ENCODE data around the gene FABP7.
"Not testable (repeated sequence)": the region's sequence is repeated elsewhere in the genome, so short reads cannot be mapped to it uniquely, and the experiment has no call there.

Gene FABP7

DNA sequence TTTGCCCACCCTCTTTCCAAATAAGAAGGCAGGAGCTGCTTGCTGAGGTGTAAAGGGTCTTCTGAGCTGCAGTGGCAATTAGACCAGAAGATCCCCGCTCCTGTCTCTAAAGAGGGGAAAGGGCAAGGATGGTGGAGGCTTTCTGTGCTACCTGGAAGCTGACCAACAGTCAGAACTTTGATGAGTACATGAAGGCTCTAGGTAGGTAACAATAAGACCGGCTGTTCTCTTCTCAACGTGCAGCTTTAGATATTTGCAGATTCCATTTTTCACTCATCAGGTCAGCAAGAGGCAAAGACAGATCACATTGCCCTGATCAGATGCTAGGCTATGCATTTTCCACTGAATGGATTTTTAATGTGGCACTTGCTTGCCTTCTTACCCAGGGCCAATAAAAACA, at the start of gene FABP7:
FABP7 (plus strand) TSS at position 50 of the 400 bp plus-strand sequence; CDS start at position 129, 79 bp downstream.
- DNase-seq (ENCODE audit: low read depth): no peak

DNA sequence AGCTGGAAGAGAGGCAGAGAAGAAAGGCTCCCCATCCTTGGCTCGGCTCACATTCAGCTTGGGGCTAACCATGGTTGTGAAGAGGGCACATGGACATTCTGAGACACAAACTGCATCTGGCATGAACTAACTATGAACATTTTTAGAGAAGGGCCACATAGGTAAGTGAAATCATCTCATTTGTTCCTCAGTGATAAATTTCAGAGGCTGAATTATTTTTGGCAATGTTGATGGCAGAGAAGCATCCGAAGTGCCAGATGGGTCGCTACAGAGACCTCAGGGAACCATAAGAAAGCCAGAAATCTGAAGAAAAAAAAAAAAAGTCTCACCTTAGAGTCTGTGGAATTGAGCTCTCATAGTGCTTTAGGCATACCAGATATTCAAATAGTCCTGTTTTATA, 49.2 kb upstream of the FABP7 start:
- DNase-seq (ENCODE audit: low read depth): no peak

DNA sequence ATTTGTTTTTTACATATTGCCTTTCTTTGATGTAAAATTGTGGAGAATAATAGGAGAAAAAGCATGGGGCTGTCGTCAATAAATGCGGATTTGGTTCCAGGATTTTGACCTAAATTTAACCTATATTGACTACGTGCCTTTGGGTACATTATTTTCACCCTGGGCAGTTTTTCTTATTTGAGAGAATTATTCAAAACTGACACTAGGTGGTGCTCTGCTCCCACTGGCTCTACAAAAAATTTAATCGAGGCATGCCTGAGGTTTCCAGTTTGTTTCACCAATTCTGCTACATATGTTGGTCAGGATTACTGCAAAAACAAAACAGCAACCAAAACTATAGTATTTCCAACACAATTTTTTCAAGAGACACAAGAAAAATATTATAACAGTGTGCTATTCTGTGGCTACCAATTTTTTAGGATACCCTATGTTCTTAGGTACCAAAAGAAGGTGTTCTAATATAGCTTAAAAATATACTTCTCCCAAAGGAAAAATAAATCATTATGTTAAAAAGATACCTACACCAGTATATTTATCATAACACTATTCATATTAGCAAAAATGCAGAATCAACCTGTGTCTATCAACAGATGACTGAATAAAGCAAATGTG, 48.6 kb upstream of the FABP7 start:
- DNase-seq (ENCODE audit: low read depth): no peak

DNA sequence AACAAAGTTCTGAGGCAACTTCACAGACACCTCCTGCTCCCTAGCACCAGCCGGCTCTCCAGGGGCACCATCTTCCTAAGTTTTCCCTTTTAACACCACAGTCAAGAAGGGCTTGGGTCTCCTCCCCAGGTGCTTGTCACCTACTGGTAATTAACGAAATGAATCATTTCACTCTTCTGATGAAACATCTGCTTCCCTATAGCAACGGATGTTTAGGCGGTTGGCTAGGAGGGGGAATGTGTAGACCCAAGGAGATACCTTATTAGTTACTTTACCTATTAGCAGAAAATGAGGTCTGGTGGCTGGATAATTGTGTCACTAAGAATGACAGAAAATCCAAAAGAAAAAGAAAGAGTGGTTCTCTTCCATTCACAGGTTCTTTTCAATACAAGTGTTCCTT, 46.3 kb upstream of the FABP7 start:
- DNase-seq (ENCODE audit: low read depth): no peak

- no peak for DNase-seq (ENCODE audit: low read depth)
Observed at GRCh38 chr6:122734529-122735395, 44.8 kb upstream of the FABP7 start.

DNA sequence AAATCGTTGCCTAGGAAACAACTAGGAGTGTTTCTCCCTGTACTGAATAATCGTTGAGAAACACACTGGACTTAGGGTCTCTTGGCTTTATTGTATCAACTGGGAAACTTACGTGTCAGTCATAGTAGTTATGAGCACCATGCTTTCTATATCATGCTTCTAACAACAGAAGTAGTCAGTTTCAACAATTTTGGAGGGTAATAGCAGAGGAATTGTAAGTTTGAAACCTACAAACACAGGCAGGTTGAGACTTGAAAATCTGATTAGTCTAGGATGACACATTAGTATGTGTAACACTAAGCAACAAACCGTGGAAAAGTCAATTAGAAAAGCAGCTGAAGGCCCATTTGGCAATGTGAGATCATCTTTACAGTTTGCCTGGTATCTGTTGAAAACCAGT, 43.9 kb upstream of the FABP7 start:
- DNase-seq (ENCODE audit: low read depth): no peak

- no peak for DNase-seq (ENCODE audit: low read depth)
Observed at GRCh38 chr6:122736163-122736562, 43.4 kb upstream of the FABP7 start.

DNA sequence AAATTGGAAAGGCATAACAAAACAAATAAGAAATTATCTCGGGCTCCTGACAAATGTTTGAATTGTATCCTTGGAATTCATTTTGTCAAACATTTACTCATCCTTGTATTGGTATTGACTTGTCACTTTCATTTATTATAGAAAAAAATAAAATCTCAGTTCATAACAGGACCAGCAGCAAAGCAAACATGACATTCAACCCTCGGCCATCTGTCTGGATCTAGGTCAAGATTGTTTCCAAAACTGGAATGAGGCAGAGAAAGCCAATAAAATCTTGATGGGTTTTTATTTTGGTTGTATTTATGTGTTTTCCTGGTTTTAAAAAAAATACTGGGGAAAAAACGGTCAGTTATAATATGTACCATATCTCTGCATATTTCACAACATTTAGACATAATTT, 42.9 kb upstream of the FABP7 start:
- no peak for DNase-seq (ENCODE audit: low read depth)

- DNase-seq (ENCODE audit: low read depth): no peak
Observed at GRCh38 chr6:122740091-122740490, 39.4 kb upstream of the FABP7 start.

DNA sequence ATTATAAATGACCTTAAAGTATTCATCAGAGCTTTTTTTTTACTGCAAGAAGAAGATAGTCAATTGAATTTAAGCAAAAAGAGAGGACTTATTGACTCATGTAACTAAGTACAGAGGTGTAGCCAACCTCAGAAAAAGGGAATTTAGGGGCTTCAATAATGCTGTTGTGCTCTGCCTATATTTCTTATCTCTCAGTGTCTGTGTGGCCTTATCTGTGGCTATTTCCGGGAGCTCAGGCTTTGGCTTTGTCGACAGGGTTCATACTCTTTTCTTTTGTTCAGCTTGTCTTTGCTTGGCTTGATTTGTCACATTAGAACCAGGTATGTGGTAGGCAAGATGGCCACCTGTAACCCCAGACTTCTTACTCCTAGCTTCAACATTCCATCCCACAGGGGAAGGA, 38.6 kb upstream of the FABP7 start:
- DNase-seq (ENCODE audit: low read depth): no peak

DNA sequence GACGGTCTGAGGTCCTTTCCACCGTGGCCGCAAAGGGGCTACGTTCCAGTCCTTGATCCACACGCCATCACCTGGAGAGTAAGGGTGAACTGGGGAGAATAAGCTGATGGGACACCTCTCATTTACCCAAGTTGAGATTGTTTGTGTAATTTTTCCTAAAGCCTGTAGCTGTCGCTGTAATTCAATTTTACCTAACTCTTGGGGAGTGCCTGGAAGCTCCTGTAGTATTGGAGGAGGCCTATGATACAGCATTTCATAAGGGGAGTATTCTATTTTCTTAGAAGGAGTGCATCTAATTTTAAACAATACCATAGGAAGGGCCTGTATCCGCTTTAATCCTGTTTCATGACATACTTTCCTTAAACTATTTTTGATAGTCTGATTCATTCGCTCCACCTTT, 35.3 kb upstream of the FABP7 start:
- DNase-seq (ENCODE audit: low read depth): not testable (repeated sequence)

DNA sequence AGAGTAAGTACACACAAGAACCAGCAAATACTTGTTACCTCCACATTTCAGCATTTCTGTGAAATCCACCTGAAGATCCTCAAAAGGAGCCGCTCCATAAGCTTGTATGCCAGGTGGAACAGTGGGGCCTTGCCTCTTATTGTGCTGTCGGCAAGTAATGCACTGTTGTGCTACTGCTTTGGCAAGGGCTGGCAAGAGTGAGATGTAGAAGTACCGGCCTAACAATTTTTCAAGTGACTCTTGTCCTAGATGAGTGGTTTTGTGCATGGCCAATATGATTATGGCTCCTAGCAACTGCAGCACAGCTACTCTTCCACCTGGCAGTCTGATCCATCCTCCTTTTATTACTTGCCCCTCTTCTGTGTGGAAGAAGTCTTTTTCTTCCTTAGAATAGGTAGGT, 34.7 kb upstream of the FABP7 start:
- DNase-seq (ENCODE audit: low read depth): not testable (repeated sequence)

- no peak for DNase-seq (ENCODE audit: low read depth)
Observed at GRCh38 chr6:122746688-122747087, 32.8 kb upstream of the FABP7 start.

DNA sequence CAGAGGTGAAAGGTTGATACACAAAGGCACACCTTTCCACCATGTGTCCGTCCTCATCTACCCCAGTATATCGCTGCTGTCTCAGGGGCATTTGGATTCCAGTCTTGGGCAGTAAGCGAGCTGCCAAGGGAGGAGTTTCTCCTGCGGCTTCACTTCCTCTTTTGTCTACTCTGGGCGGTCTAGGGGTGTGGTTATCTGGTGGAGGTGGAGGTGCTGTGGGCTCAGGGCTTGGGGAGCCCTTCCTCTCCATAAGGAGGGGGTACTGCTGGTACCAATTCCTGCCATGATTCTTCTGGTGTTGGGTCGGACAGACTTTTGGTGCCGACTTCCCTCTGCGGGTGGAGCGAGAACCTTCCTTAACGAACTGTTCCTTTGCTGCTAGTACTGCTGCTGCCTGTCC, 31.9 kb upstream of the FABP7 start:
- DNase-seq (ENCODE audit: low read depth): no peak

DNA sequence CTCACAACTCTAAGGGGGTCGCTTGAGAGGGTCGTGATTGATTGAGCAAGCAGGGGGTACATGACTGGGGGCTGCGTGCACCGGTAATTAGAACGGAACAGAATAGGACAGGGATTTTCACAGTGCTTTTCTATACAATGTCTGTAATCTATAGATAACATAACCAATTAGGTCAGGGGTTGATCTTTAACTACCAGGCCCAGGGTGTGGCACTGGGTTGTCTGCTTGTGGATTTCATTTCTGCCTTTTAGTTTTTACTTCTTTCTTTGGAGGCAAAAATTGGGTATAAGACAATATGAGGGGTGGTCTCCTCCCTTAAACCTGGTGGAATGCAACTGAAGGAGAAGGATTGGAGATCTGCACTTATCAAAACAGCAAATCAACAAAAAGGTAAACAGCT, 30.6 kb upstream of the FABP7 start:
- DNase-seq (ENCODE audit: low read depth): not testable (repeated sequence)

GRCh38 chr6:122749451-122750050, 30.0 kb upstream of the FABP7 start:
- DNase-seq (ENCODE audit: low read depth): no peak

DNA sequence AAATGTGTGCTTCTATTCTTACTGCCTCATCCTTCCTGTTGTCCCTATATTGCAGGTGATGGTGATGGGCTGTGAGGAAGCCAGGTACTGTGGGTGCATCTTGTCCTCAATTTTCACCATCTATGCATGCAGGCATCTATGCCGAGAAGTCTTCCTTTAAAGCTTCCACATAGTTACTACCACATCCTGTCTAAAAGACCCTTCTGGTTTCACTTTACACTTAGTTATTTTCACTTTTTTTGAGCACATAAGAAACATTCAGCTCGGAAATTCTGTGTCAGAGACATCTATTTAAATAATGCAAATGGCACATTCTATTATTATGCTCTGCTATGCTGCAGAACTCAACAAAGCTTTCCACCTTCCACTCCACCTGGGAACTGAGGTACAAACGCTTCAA, 28.2 kb upstream of the FABP7 start:
- no peak for DNase-seq (ENCODE audit: low read depth)

DNA sequence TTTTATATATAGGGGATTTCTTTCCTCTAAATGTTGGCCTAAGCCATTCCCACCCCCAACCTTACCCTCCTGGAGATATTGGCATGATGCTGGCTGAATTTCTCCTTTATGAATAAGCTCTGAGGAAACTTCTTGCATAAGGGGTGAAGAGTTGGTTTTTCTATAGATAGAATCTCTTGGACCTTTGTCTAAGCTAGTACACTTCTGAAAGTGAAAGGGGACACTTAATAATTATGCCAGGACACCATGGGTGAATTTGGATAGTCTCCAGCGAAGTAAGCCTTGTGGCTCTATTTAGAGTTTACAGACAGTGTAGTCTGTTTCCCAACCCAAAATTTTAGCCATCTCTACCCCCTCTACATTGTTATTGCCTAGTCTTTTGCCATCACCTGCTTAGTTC, 27.1 kb upstream of the FABP7 start:
- no peak for DNase-seq (ENCODE audit: low read depth)

DNA sequence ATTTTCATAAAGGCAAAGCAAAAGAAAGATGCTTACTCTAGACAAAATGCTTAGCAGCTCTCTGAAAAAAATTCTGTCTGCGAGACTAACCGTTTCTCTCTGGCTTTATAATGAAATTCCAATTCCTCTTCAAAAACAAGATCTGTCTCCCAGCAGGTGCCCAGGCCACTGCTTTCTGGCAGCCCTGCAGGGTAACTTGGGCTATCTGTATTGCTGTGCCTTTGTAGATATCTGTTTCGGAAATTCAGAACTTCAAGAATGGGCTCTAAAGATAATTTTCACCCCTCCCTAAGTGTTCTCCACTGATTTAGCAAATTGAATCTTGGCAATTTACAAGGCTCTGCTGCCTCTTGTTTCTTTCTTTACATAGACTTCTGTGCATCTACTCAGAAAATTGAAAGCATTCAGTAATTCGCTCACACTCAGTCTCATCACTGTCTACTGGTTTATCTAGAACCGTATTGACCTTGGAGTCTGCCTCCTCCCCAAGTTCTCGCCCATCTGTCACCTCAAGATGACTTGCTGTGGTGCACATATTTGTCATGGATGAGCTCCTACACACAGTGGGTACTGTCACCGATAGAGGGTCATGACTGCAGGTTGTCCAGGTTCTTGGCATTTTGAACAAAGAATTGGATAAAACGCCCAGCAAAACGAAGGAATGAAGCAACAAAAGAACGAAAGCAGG, 26.4 kb upstream of the FABP7 start:
- DNase-seq (ENCODE audit: low read depth): no peak

GRCh38 chr6:122753688-122754056, 25.8 kb upstream of the FABP7 start:
- no peak for DNase-seq (ENCODE audit: low read depth)

GRCh38 chr6:122754191-122754731, 25.3 kb upstream of the FABP7 start:
- DNase-seq (ENCODE audit: low read depth): no peak

GRCh38 chr6:122755901-122756300, 23.6 kb upstream of the FABP7 start:
- no peak for DNase-seq (ENCODE audit: low read depth)

Data from GM04503 (cell line).